ENCODE data around the gene LAMB4.

LAMB4 gene

DNA sequence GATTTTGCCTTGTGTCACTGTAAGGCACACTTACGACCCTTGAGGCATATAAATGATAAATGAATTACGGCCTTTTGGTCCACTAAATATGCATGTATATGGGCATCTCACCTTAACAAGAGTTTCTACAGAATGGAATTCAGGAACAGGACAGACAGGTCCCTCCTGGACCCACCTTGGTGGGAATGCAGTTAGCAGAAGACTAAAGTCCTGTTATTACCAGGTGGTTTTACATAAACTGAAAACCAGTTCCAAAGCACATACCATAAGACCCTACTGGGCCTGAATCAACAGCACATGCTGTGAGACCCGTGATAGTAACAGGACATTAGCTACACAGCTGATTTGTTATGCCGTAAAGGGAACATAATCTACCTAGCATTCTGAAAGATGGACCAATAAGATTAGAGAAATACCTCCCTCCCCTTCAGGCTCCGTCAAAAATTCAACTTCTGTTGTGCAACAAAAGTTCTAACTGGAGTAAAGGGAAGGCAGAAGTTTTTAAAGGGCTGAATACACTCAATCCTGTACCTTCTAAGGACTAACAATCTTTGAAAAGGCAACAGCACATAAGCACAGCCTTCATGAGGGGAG is 151.2 kb downstream of the LAMB4 start:
- no peak overlapping the region for H2AFZ ChIP-seq (ENCODE audit: low read length)
- H3K9me2 ChIP-seq (replicated peaks; ENCODE audit: insufficient read depth, low read length) = no peaks in the 10 kb centered on the region
- H3K4me1 ChIP-seq (ENCODE audit: low read length) = no peaks in the 10 kb centered on the region
- no peaks in the 10 kb centered on the region for H3K36me3 ChIP-seq (replicated peaks; ENCODE audit: insufficient read depth, low read length)
- H3K4me3 ChIP-seq (ENCODE audit: low read length) = no peak overlapping the region
- H3K79me2 ChIP-seq (ENCODE audit: low read length) = no peaks in the 10 kb centered on the region
- H3K9ac ChIP-seq (ENCODE audit: low read length) = no peak overlapping the region
- no peak overlapping the region for H3K4me2 ChIP-seq (ENCODE audit: low read depth, low read length)
- no peak overlapping the region for H3K27ac ChIP-seq (ENCODE audit: low read length)
- no peak for TF ChIP-seq EZH2phosphoT487 (IDR thresholded peaks at IDR 0.05; ENCODE audit: low read length)
- TF ChIP-seq EZH2 (optimal IDR thresholded peaks at IDR 0.05; ENCODE audit: low read depth, low read length) = no peak
- TF ChIP-seq, protein P1, sequence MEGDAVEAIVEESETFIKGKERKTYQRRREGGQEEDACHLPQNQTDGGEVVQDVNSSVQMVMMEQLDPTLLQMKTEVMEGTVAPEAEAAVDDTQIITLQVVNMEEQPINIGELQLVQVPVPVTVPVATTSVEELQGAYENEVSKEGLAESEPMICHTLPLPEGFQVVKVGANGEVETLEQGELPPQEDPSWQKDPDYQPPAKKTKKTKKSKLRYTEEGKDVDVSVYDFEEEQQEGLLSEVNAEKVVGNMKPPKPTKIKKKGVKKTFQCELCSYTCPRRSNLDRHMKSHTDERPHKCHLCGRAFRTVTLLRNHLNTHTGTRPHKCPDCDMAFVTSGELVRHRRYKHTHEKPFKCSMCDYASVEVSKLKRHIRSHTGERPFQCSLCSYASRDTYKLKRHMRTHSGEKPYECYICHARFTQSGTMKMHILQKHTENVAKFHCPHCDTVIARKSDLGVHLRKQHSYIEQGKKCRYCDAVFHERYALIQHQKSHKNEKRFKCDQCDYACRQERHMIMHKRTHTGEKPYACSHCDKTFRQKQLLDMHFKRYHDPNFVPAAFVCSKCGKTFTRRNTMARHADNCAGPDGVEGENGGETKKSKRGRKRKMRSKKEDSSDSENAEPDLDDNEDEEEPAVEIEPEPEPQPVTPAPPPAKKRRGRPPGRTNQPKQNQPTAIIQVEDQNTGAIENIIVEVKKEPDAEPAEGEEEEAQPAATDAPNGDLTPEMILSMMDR (IDR thresholded peaks at IDR 0.05; ENCODE audit: low read length) = no peak
- H3K9me3 ChIP-seq (replicated peaks; ENCODE audit: insufficient read depth, low read length) = no peaks in the 10 kb centered on the region
- H4K20me1 ChIP-seq (ENCODE audit: insufficient read depth, low read length) = no peaks in the 10 kb centered on the region
- DNase-seq = no peak
- no peaks in the 10 kb centered on the region for H3K27me3 ChIP-seq (replicated peaks; ENCODE audit: insufficient read depth, low read length)
- no peaks in the 10 kb centered on the region for H3F3A ChIP-seq (ENCODE audit: insufficient read depth, low read length)

- Histone ChIP-seq H3K9me2 (replicated peaks; ENCODE audit: insufficient read depth, low read length) (no peaks in the 10 kb centered on the region), H3K4me2 (ENCODE audit: low read depth, low read length) (no peak overlapping the region), H3K27ac (ENCODE audit: low read length) (no peak overlapping the region), H3K4me1 (ENCODE audit: low read length) (no peaks in the 10 kb centered on the region), H3K9ac (ENCODE audit: low read length) (no peak overlapping the region), H3K4me3 (ENCODE audit: low read length) (no peak overlapping the region), H3K79me2 (ENCODE audit: low read length) (no peaks in the 10 kb centered on the region), H3K9me3 (replicated peaks; ENCODE audit: insufficient read depth, low read length) (no peaks in the 10 kb centered on the region), H3K36me3 (replicated peaks; ENCODE audit: insufficient read depth, low read length) (no peaks in the 10 kb centered on the region), H4K20me1 (ENCODE audit: insufficient read depth, low read length) (no peaks in the 10 kb centered on the region), H3K27me3 (replicated peaks; ENCODE audit: insufficient read depth, low read length) (no peaks in the 10 kb centered on the region), H2AFZ (ENCODE audit: low read length) (no peak overlapping the region), H3F3A (ENCODE audit: insufficient read depth, low read length) (no peaks in the 10 kb centered on the region)
- TF ChIP-seq EZH2 (optimal IDR thresholded peaks at IDR 0.05; ENCODE audit: low read depth, low read length) = no peak
- no peak for TF ChIP-seq EZH2phosphoT487 (IDR thresholded peaks at IDR 0.05; ENCODE audit: low read length)
- TF ChIP-seq, protein P1 (IDR thresholded peaks at IDR 0.05; ENCODE audit: low read length) = no peak
- no peak for DNase-seq
Observed at GRCh38 chr7:107977048-107977447, 153.1 kb downstream of the LAMB4 start.

DNA sequence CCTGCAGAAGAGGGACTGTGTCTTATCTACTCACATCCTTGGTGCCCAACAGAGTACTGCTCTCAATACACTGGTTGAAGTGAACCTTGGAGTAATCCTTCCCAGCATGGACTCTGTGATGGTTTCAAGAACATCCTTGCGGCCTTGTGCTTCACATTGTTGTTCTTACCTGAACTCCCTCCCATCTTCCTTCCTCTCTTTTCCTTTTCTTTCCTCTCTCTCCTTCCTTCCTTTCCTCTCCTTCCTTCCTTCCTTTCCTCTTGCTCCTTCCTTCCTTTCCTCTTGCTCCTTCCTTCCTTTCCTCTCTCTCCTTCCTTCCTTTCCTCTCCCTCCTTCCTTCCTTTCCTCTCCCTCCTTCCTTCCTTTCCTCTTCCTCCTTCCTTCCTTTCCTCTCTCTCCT is 153.5 kb downstream of the LAMB4 start:
- Histone ChIP-seq H3K9me2 (replicated peaks; ENCODE audit: insufficient read depth, low read length) (no peaks in the 10 kb centered on the region), H3K4me3 (ENCODE audit: low read length) (no peak overlapping the region), H3K4me2 (ENCODE audit: low read depth, low read length) (no peak overlapping the region), H2AFZ (ENCODE audit: low read length) (no peak overlapping the region), H3K27ac (ENCODE audit: low read length) (no peak overlapping the region), H3K4me1 (ENCODE audit: low read length) (no peaks in the 10 kb centered on the region), H3K79me2 (ENCODE audit: low read length) (no peaks in the 10 kb centered on the region), H3F3A (ENCODE audit: insufficient read depth, low read length) (no peaks in the 10 kb centered on the region), H3K36me3 (replicated peaks; ENCODE audit: insufficient read depth, low read length) (no peaks in the 10 kb centered on the region), H3K9me3 (replicated peaks; ENCODE audit: insufficient read depth, low read length) (no peaks in the 10 kb centered on the region), H3K27me3 (replicated peaks; ENCODE audit: insufficient read depth, low read length) (no peaks in the 10 kb centered on the region), H4K20me1 (ENCODE audit: insufficient read depth, low read length) (no peaks in the 10 kb centered on the region), H3K9ac (ENCODE audit: low read length) (no peak overlapping the region)
- no peak for DNase-seq
- TF ChIP-seq, protein P1 (IDR thresholded peaks at IDR 0.05; ENCODE audit: low read length) = no peak
- TF ChIP-seq EZH2phosphoT487 (IDR thresholded peaks at IDR 0.05; ENCODE audit: low read length) (no peak), EZH2 (optimal IDR thresholded peaks at IDR 0.05; ENCODE audit: low read depth, low read length) (no peak)
